Psoas muscle (tissue), 8 donors: ENCODE results near the gene SYN1. TPM values are rescaled to one million over a fixed set of nuclear protein-coding genes. Genes with fewer than 3 reads are reported as not detected.

ENCODE experiments used
- ATAC-seq, 4 donors: fragments of 200-7000 bp; cut with Tn5 transposase; one replicate each; pipeline ENCODE4 v1.9.1; 2020; ENCODE audit warnings: moderate library complexity in 3 of 4, mild to moderate bottlenecking in 2 of 4
- DNase-seq, 2 donors: peaks; one replicate each; pipeline ENCODE4 v3.0.0-alpha.2; 2020
- H3K27ac ChIP-seq: fragments of 200-600 bp; one replicate; pipeline ENCODE4 v1.8.0; 2022
- H3K27me3 ChIP-seq, 3 donors: fragments of 200-600 bp in 1 of 3; one replicate each; pipeline versions ENCODE4 v1.6.1 to v1.8.0; 2013 to 2022; ENCODE audit warnings: low read length in 2 of 3, mild to moderate bottlenecking in 2 of 3, moderate library complexity in 1 of 3; ENCODE audit not compliant: insufficient read depth in 3 of 3
- H3K36me3 ChIP-seq, 2 donors: fragments of 200-600 bp in 1 of 2; one replicate each; pipeline versions ENCODE4 v1.6.1 to v1.8.0; 2013 to 2022; ENCODE audit warnings: low read depth in 1 of 2, mild to moderate bottlenecking in 1 of 2, moderate library complexity in 1 of 2; ENCODE audit not compliant: insufficient read depth in 1 of 2
- H3K4me1 ChIP-seq: fragments of 200-600 bp; one replicate; pipeline ENCODE4 v1.8.0; 2022
- H3K4me3 ChIP-seq: fragments of 200-600 bp; one replicate; pipeline ENCODE4 v1.8.0; 2022; ENCODE audit warnings: mild to moderate bottlenecking
- H3K9me3 ChIP-seq: fragments of 200-600 bp; one replicate; pipeline ENCODE4 v1.8.0; 2022
- WGBS, 3 donors: extraction: QIAGEN DNeasy Blood & Tissue Kit; methylation state at CpG; one replicate each; pipeline versions ENCODE4 v1.1.6 to v1.1.7; 2013; 5-methylcytosine and 5-hydroxymethylcytosine counted together
- intact Hi-C, 2 donors: fragments of 100-400 bp; cut with DNase I; formaldehyde crosslinking; loops; one replicate each; pipeline versions ENCODE4 v1.11.0 to v1.14.2; 2022
- polyA plus RNA-seq, 3 donors: library from polyadenylated mRNA; stranded (reverse); fragments of 200-250 nt; gene quantifications; one replicate each; pipeline ENCODE4 v1.2.3, GENCODE V29; 2013
- total RNA-seq, 4 donors: library from RNA; stranded (reverse); fragmentation: NEBNext Ultra II Directional in 2 of 4; extraction: Animal tissue kit (Norgen Biotek cat#: 25700) in 2 of 4; gene quantifications; one replicate each; pipeline versions ENCODE4 v1.2.1 to v1.2.4, GENCODE V29; 2021 to 2023
- TF ChIP-seq, protein P1 (sequence below): fragments of 200-600 bp; IDR thresholded peaks from one replicate; pipeline ENCODE4 v1.8.0; 2022; ENCODE audit warnings: antibody characterized with exemption
- donor health status: healthy with polysubstance abuse.
- donor health status: DM: no; HTN: no; CAD: no; lungs with moderate emphysema.
- donor health status: Bipolar disorder and iron deficiency.
- donor health status: healthy.
- donor health status: DM: yes; HTN: yes; CAD: no.
- donor health status: DM: no; HTN: no; CAD: no.
- donor health status: DM: no; HTN: no; CAD: no.
- donor health status: DM: yes; HTN: yes; CAD: no.

The SYN1 gene
- total and polyA plus RNA-seq, 7 donors = 0.80 to 7.0 (median 2.3) TPM

DNA sequence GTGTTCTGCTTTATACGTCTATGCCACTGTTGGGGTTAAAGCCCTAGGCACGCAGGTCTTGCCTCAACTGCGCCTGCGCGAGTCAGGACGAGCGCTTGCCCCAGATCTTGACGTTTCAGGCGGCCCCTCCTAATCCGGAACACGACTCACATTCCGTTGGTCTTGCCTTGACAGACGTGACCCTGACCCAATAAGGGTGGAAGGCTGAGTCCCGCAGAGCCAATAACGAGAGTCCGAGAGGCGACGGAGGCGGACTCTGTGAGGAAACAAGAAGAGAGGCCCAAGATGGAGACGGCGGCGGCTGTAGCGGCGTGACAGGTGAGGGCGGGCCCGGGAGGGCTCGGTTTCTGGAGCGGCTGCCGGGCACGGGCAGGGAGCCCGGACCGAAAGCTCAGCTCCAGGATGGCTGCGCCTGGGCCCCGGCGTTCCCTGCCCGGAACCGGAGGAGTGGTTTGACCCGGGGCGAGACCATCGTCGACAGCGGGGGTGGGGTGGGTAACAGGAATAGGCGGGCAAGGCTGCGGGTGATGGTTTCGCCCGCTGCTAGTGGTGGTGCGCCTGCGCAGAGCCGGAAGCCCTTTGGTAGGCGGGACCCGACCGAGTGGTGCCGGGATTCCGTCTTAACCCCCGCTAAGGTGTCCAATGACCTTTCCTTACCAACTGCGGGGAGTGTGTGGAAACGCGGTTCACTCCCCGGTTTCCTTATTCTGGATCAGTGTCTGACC lies 58.6 kb downstream of the SYN1 start, which contains the start of gene ARAF:
TSS of gene ARAF (plus strand) at position 272 of the 725 bp plus-strand sequence. CDS start 1,763 bp downstream, outside the sequence.
- DNase-seq (peak; percentile 96 to 98), ATAC-seq (peak; percentile 92 to 93 (median 92))
- Histone ChIP-seq H3K4me3 (peak within 1 kb of the TSS; percentile 70), H3K27me3 (no peaks in the 10 kb centered on the region), H3K9me3 (no peaks in the 10 kb centered on the region), H3K36me3 (peaks cover 5 to 25% of the 10 kb centered on the region in 2 donors), H3K4me1 (no peaks in the 10 kb centered on the region), H3K27ac (peak within 1 kb of the TSS; percentile 92)
- TF ChIP-seq, protein P1, sequence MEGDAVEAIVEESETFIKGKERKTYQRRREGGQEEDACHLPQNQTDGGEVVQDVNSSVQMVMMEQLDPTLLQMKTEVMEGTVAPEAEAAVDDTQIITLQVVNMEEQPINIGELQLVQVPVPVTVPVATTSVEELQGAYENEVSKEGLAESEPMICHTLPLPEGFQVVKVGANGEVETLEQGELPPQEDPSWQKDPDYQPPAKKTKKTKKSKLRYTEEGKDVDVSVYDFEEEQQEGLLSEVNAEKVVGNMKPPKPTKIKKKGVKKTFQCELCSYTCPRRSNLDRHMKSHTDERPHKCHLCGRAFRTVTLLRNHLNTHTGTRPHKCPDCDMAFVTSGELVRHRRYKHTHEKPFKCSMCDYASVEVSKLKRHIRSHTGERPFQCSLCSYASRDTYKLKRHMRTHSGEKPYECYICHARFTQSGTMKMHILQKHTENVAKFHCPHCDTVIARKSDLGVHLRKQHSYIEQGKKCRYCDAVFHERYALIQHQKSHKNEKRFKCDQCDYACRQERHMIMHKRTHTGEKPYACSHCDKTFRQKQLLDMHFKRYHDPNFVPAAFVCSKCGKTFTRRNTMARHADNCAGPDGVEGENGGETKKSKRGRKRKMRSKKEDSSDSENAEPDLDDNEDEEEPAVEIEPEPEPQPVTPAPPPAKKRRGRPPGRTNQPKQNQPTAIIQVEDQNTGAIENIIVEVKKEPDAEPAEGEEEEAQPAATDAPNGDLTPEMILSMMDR = no peak
- intact Hi-C loops = no loop called here
- 0 to 31% (median 1%) methylated on average over 40 to 59 of the region's 59 CpGs for WGBS, 3 donors

DNA sequence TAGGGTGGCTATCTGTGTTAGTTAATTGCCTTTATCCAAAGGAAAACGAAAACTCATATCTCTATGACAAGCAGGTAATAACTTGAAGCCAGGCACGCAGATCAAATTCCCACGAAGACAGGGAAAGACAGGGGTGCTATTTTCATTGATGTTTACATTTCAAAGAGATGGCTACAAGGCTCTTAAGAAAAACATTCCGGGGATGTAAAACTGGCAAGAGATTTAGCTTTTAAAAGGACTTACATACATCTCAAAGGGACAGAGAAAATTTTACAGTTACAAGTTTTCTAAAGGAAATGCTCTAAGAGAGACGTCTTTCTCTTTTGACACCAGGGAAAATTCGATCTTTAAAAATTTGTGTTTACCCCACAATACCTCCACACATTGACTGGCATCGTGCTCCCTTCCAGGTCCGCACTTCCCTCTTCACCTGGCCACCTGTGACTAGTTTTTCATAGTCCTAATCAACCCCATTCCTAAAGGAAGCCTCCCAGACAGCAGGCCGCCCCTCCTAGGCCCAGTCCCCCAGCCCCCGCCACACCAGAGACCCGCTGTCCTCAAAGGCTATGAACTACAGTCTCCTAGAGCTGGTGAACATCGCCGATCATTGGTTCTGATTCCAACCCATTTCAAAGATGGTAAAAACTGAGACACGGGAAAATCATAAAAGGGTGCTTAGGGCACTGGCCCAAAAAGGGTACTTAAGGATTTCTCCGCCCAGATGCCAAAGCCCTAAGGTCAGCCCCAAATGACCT lies 59.3 kb downstream of the SYN1 start:
- Histone ChIP-seq H3K36me3 (peaks cover 5 to 18% of the 10 kb centered on the region in 2 donors), H3K4me1 (no peaks in the 10 kb centered on the region), H3K27ac (peak overlapping the region; percentile 92), H3K4me3 (peak overlapping the region; percentile 70), H3K9me3 (no peaks in the 10 kb centered on the region), H3K27me3 (no peaks in the 10 kb centered on the region)
- DNase-seq = no peak
- no peak for ATAC-seq
- TF ChIP-seq, protein P1 = no peak
- WGBS, 3 donors = 12 to 26% (median 16%) methylated on average over 13 to 15 of the region's 15 CpGs
- intact Hi-C loops = no loop called here

DNA sequence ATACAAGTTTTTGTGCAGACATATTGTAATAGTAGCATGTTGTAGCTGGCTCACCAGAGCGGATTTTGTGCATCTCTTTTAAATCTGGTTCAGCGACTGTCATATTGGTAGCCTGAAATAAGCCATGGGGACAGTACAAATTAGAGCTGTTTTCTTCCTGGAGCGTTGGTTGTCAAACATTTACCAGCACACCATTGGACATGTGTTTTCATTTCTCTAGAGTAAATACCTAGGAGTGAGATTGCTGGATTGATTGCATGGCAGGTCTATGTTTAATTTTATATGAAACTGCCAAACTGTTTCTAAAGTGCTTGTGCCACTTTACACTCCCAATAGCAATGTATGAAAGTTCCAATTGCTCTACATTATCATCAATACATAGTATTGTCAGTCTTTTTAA lies 61.2 kb downstream of the SYN1 start:
- Histone ChIP-seq H3K36me3 (peaks cover 0 to 5% of the 10 kb centered on the region in 2 donors), H3K4me3 (no peak overlapping the region), H3K4me1 (no peaks in the 10 kb centered on the region), H3K9me3 (no peaks in the 10 kb centered on the region), H3K27ac (no peak overlapping the region), H3K27me3 (no peaks in the 10 kb centered on the region)
- DNase-seq (no peak), ATAC-seq (no peak)
- TF ChIP-seq, protein P1 = no peak
- intact Hi-C loops = no loop called here
- WGBS, 3 donors = 86 to 96% (median 96%) methylated on average over 3 of the region's 3 CpGs

DNA sequence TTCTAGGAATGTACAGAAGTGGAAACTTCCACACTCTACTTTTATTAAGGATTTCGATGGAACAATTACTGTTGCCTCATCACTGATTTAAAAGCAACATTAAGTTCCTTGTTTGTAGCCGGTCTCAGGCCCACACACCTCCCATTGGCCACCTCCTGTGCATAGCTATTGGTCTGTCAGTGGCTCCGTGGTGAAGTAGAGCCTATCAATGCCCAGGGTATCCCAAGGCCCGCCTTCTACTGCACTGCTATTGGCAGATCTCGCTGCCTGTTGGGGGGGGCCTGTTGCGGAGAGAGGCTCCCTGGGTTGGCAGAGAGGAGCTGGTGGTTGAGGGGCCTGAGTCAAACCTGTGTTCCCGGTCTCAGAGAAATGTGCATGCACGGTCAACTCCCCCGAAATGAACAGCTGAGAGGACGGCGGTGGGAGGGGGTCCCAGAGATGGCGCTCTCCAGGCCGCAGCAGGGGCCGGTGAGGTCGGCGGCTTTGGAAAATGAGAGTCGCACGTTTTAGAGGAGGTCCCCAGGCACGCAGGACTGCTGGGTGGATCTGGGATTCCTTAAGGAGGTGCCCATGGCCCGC lies 63.5 kb downstream of the SYN1 start:
- intact Hi-C loops = no loop called here
- no peaks in the 10 kb centered on the region for H3K27me3 ChIP-seq
- H3K27ac ChIP-seq = peak overlapping the region; percentile 86
- H3K4me3 ChIP-seq = peak overlapping the region; percentile 68
- DNase-seq = peak; percentile 87 to 93
- H3K4me1 ChIP-seq = no peaks in the 10 kb centered on the region
- WGBS, 3 donors = 0 to 25% (median 1%) methylated on average over 13 to 20 of the region's 20 CpGs
- peak; percentile 88 to 92 (median 91) for ATAC-seq
- H3K36me3 ChIP-seq = no peaks in the 10 kb centered on the region
- TF ChIP-seq, protein P1 = no peak
- no peaks in the 10 kb centered on the region for H3K9me3 ChIP-seq
